Astrocyte of the spinal cord (primary cell): ENCODE data around the gene DYNC2I2.
"Not testable (repeated sequence)": the region's sequence is repeated elsewhere in the genome, so short reads cannot be mapped to it uniquely, and the experiment has no call there.

Experiments
- DNase-seq: peaks from one replicate; pipeline ENCODE4 v3.0.0; 2011; ENCODE audit warnings: low read depth, low spot score
- H3K4me3 ChIP-seq: 2 replicates; pipeline ENCODE4 v1.5.1; 2011; ENCODE audit warnings: low read depth, mild to moderate bottlenecking, low read length, moderate library complexity
- CTCF ChIP-seq: IDR thresholded peaks from 2 replicates; pipeline ENCODE4 v1.5.1; 2012; ENCODE audit warnings: low read depth, mild to moderate bottlenecking, low read length, inconsistent platforms
- in situ Hi-C: cut with HindIII; loops from 2 replicates; pipeline ENCODE4 v1.10.0; 2017; ENCODE audit warnings: low sequenced_read_pairs

DYNC2I2 gene

GRCh38 chr9:128702949-128703615 lies 46.4 kb upstream of the DYNC2I2 start:
- in situ Hi-C loops = no loop called here

GRCh38 chr9:128702445-128702948 lies 45.9 kb upstream of the DYNC2I2 start, which contains the start of gene PKN3:
Gene PKN3 (plus strand): TSS chr9:128702503. CDS start chr9:128702916, 413 bp downstream.
- peak; percentile 84 for TF ChIP-seq CTCF
- peak within 1 kb of the TSS; percentile 64 for H3K4me3 ChIP-seq
- in situ Hi-C loops = no loop called here
- DNase-seq = peak; percentile 79

More at GRCh38 chr9:128702949-128703615, 46.4 kb upstream of the DYNC2I2 start:
- peak overlapping the region; percentile 64 for H3K4me3 ChIP-seq
- no peak for TF ChIP-seq CTCF
- DNase-seq = peak; percentile 38

GRCh38 chr9:128701227-128701854 lies 44.7 kb upstream of the DYNC2I2 start:
- H3K4me3 ChIP-seq = no peak overlapping the region
- DNase-seq = no peak
- no peak for TF ChIP-seq CTCF
- in situ Hi-C loops = no loop called here

GRCh38 chr9:128699096-128699795 lies 42.6 kb upstream of the DYNC2I2 start:
- in situ Hi-C loops, DNase-seq, H3K4me3 ChIP-seq: not testable (repeated sequence)

GRCh38 chr9:128696923-128697707 lies 40.5 kb upstream of the DYNC2I2 start:
- TF ChIP-seq CTCF = no peak
- no peak overlapping the region for H3K4me3 ChIP-seq
- in situ Hi-C loops = no loop called here
- DNase-seq = no peak

- no peak for TF ChIP-seq CTCF
- H3K4me3 ChIP-seq = no peak overlapping the region
- in situ Hi-C loops = no loop called here
- no peak for DNase-seq
Observed at GRCh38 chr9:128694344-128694743, 37.7 kb upstream of the DYNC2I2 start.

- DNase-seq, in situ Hi-C loops, H3K4me3 ChIP-seq: not testable (repeated sequence)
Observed at GRCh38 chr9:128693738-128694137, 37.1 kb upstream of the DYNC2I2 start.
